Measurements from ENCODE around the gene ZNF346.
A peak's percentile ranks its signal among the peaks of the same experiment; 100 is the strongest.

Gene ZNF346

DNA sequence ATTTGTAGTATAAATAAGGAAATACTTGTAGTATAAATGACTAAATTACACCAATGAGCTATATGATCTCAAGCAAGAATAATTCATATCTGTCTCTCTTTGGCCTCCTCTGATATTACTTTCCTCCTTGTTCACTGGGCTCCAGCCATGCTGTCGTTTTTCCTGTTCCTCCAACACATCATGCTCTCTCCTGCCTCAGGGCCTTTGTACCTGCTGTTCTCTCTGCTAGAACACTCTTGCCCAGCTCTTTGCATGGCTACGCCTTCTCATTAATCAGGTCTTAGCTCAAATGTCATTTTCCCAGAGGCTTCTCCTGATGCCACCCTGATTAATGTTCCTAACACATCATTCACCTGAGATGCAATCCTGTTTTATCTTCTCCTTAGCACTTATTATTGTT lies 2.5 kb upstream of the ZNF346 start:
- TF ChIP-seq CTCF (IDR thresholded peaks at IDR 0.05) (no peak), ZFX (IDR thresholded peaks at IDR 0.05; ENCODE audit: borderline replicate concordance) (no peak)
- no peak overlapping the region for H3K27ac ChIP-seq

- no peak for TF ChIP-seq ZFX (IDR thresholded peaks at IDR 0.05; ENCODE audit: borderline replicate concordance)
- TF ChIP-seq CTCF (IDR thresholded peaks at IDR 0.05) = no peak
- peak overlapping the region; percentile 75 for H3K27ac ChIP-seq
These were observed 788 bp downstream of the ZNF346 start for GRCh38 chr5:177023303-177023664.

- no peak overlapping the region for H3K27ac ChIP-seq
These were observed 2.1 kb downstream of the ZNF346 start for GRCh38 chr5:177024559-177024958.

DNA sequence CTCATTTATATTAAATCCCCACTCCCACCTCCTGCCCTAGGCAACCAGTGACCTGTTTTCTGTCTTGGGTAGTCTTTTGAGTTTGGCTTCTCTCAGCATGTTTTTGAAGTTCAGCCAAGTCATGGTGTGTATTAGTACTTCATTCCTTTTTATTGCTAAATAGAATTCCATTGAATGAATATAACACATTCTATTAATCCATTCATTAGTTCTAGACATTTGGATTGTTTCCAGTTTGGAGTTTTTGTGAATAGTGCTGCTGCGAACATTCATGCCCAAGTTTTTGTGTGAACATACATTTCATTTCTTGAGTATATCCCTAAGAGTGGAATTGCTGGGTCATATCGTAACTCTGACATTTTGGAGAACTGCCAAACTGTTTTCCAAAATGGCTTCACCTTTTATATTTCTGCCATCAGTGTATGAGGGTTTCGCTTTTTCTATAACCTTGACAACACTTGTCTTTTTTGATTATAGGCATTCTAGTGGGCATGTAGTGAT lies 2.7 kb downstream of the ZNF346 start:
- no peak overlapping the region for H3K27ac ChIP-seq
- TF ChIP-seq CTCF (IDR thresholded peaks at IDR 0.05) (no peak), ZFX (IDR thresholded peaks at IDR 0.05; ENCODE audit: borderline replicate concordance) (no peak)

More at GRCh38 chr5:177024559-177024958, 2.1 kb downstream of the ZNF346 start:
- TF ChIP-seq CTCF (IDR thresholded peaks at IDR 0.05) (no peak), ZFX (IDR thresholded peaks at IDR 0.05; ENCODE audit: borderline replicate concordance) (no peak)

DNA sequence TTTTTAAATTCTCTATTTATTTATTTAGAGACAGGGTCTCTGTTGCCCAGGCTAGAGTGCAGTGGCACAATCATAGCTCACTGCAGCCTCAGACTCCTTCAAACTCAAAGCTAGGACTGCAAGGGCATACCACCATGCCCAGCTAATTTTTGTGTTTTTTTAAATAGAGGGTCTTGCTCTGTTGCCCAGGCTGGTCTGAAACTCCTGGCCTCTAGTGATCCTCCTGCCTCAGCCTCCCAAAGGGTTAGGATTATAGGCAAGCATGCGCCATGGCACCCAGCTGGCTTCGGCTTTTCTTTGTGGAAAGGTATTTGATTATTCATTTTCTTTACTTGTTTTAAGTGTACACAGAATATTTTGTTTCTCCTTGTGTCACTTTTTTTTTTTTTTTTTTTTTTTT lies 5.2 kb downstream of the ZNF346 start:
- no peak overlapping the region for H3K27ac ChIP-seq
- no peak for TF ChIP-seq ZFX (IDR thresholded peaks at IDR 0.05; ENCODE audit: borderline replicate concordance)
- no peak for TF ChIP-seq CTCF (IDR thresholded peaks at IDR 0.05)

GRCh38 chr5:177029498-177029897 lies 7.0 kb downstream of the ZNF346 start:
- TF ChIP-seq CTCF (IDR thresholded peaks at IDR 0.05) = no peak
- no peak for TF ChIP-seq ZFX (IDR thresholded peaks at IDR 0.05; ENCODE audit: borderline replicate concordance)

GRCh38 chr5:177035976-177036375 lies 13.5 kb downstream of the ZNF346 start:
- no peak overlapping the region for H3K27ac ChIP-seq
- TF ChIP-seq CTCF (IDR thresholded peaks at IDR 0.05) (no peak), ZFX (IDR thresholded peaks at IDR 0.05; ENCODE audit: borderline replicate concordance) (no peak)

More at GRCh38 chr5:177029498-177029897, 7.0 kb downstream of the ZNF346 start:
- no peak overlapping the region for H3K27ac ChIP-seq
